MM.1S (cell line): ENCODE measurements around the gene GOLGA8K.
"Not testable (repeated sequence)": the region's sequence is repeated elsewhere in the genome, so short reads cannot be mapped to it uniquely, and the experiment has no call there.

ENCODE experiments used
- EZH2 ChIP-seq: fragments of 300-600 bp; sonication (generic); optimal IDR thresholded peaks from 2 replicates; pipeline ENCODE3; 2017; ENCODE audit warnings: low read depth, mild to moderate bottlenecking, antibody characterized with exemption, low read length, mixed read lengths
- EZH2phosphoT487 ChIP-seq: fragments of 300-600 bp; sonication (generic); IDR thresholded peaks from 2 replicates; pipeline ENCODE4 v1.6.1; 2018; ENCODE audit warnings: antibody characterized with exemption, low read length
- TF ChIP-seq, protein P1 (sequence below): fragments of 300-600 bp; sonication (generic); IDR thresholded peaks from 2 replicates; pipeline ENCODE4 v1.5.1; 2016; ENCODE audit warnings: antibody characterized with exemption, low read length, mixed read lengths

DNA sequence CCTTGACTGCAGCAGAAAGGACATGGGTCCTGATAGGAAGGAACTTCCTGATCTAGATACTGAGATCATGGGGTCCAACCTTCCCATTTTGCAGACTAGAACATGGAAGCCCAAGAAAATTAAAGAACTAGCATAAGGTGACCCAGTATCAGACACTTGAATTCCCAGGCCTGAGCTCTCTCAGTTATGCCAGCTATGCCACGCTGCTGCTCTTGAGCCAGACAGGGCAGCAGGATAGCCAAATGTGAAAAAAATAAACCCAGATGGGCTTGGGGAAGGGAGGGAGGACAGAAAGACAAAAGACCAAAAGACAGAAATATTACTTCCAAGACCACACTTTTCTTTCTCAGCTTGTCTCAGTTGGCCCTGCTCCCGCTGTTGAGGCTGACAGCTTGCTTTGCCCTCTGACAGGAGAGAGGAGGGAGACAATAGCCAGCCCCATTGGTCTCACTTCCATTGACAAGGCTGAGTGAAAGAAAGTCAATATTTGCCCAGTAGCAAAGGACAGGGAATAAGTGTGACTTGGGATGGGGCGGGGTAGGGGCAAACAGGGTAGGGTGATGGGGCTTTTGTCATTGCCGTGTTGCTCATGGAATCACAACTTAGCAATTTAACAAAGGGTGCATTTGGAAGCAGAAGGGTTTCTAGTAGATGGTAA, 52.4 kb downstream of the GOLGA8K start:
- TF ChIP-seq, protein P1, sequence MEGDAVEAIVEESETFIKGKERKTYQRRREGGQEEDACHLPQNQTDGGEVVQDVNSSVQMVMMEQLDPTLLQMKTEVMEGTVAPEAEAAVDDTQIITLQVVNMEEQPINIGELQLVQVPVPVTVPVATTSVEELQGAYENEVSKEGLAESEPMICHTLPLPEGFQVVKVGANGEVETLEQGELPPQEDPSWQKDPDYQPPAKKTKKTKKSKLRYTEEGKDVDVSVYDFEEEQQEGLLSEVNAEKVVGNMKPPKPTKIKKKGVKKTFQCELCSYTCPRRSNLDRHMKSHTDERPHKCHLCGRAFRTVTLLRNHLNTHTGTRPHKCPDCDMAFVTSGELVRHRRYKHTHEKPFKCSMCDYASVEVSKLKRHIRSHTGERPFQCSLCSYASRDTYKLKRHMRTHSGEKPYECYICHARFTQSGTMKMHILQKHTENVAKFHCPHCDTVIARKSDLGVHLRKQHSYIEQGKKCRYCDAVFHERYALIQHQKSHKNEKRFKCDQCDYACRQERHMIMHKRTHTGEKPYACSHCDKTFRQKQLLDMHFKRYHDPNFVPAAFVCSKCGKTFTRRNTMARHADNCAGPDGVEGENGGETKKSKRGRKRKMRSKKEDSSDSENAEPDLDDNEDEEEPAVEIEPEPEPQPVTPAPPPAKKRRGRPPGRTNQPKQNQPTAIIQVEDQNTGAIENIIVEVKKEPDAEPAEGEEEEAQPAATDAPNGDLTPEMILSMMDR, result not testable (repeated sequence)
- TF ChIP-seq EZH2, EZH2phosphoT487: not testable (repeated sequence)
